ENCODE data around the gene NKD2.

DNA sequence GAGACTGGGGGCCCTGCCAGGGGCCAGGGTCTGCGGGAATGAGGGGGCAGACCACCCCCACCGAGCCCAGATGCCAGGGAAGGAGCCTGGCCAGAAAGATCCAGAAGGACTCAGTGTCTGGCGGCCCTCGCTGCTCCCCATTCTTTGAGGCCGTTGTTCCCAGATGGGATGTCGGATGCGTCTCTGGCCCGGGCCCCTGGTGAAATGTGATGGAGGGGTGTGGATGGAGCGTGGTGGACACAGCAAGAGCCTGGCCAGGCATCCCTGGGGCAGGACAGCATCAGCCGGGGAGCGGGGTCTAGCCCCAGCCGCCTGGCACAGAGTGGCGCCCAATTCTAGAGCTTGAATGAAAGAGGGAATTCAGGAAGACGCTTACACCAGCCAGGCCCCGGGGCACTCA is 46.2 kb upstream of the NKD2 start:
- TF ChIP-seq, protein P1, sequence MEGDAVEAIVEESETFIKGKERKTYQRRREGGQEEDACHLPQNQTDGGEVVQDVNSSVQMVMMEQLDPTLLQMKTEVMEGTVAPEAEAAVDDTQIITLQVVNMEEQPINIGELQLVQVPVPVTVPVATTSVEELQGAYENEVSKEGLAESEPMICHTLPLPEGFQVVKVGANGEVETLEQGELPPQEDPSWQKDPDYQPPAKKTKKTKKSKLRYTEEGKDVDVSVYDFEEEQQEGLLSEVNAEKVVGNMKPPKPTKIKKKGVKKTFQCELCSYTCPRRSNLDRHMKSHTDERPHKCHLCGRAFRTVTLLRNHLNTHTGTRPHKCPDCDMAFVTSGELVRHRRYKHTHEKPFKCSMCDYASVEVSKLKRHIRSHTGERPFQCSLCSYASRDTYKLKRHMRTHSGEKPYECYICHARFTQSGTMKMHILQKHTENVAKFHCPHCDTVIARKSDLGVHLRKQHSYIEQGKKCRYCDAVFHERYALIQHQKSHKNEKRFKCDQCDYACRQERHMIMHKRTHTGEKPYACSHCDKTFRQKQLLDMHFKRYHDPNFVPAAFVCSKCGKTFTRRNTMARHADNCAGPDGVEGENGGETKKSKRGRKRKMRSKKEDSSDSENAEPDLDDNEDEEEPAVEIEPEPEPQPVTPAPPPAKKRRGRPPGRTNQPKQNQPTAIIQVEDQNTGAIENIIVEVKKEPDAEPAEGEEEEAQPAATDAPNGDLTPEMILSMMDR (IDR thresholded peaks at IDR 0.05 in 2 of 3, conservative IDR thresholded peaks at IDR 0.05 in 1 of 3; ENCODE audit: borderline replicate concordance in 1 of 3, insufficient read depth in 1 of 3, low read depth in 2 of 3, low read length in 2 of 3): no peak
- TF ChIP-seq REST (IDR thresholded peaks at IDR 0.05; ENCODE audit: low read depth) (no peak), EZH2 (IDR thresholded peaks at IDR 0.05) (no peak), SP1 (IDR thresholded peaks at IDR 0.05; ENCODE audit: low read depth) (no peak), SIN3A (IDR thresholded peaks at IDR 0.05; ENCODE audit: low read depth) (no peak), ZBTB33 (IDR thresholded peaks at IDR 0.05; ENCODE audit: extremely low read depth, insufficient replicate concordance, low read length) (no peak), POLR2A (IDR thresholded peaks at IDR 0.05; ENCODE audit: borderline replicate concordance, extremely low read depth, insufficient read depth, insufficient read length) (no peak), YY1 (IDR thresholded peaks at IDR 0.05; ENCODE audit: extremely low read depth, insufficient replicate concordance, low read depth, low read length) (no peak), SRF (IDR thresholded peaks at IDR 0.05; ENCODE audit: low read depth) (no peak), RAD21 (IDR thresholded peaks at IDR 0.05; ENCODE audit: low read depth) (no peak)
- TF ChIP-seq, protein P2, sequence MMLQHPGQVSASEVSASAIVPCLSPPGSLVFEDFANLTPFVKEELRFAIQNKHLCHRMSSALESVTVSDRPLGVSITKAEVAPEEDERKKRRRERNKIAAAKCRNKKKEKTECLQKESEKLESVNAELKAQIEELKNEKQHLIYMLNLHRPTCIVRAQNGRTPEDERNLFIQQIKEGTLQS (IDR thresholded peaks at IDR 0.05): no peak
- TF ChIP-seq, protein P3, sequence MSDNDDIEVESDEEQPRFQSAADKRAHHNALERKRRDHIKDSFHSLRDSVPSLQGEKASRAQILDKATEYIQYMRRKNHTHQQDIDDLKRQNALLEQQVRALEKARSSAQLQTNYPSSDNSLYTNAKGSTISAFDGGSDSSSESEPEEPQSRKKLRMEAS (IDR thresholded peaks at IDR 0.05): no peak

All from HCT116 (cell line).